IMR-90 (cell line): ENCODE results near the gene CDRT15. TPM values are rescaled to one million over a fixed set of nuclear protein-coding genes. Genes with fewer than 3 reads are reported as not detected.
"Not testable (repeated sequence)": the region's sequence is repeated elsewhere in the genome, so short reads cannot be mapped to it uniquely, and the experiment has no call there.

Experiments used
- ATAC-seq: fragments of 200-7000 bp; cut with Tn5 transposase; 2 replicates; pipeline ENCODE4 v1.9.1; 2020; ENCODE audit warnings: low read depth, mild to moderate bottlenecking, moderate library complexity
- Bru-seq: library from RNA; stranded (reverse); fragments of 400-500 nt; gene quantifications from one replicate; lab custom pipeline; 2021; lab: Mats Ljungman, UMichigan
- BruChase-seq, 2 experiments: library from RNA; stranded (reverse); fragments of 400-500 nt; gene quantifications; one replicate each; lab custom pipeline; 2021; lab: Mats Ljungman, UMichigan
- BruUV-seq: library from RNA; stranded (reverse); fragments of 400-500 nt; replicated peaks from 2 replicates; lab custom pipeline; 2021; lab: Mats Ljungman, UMichigan
- CTCF ChIA-PET: fragments of 300-600 bp; formaldehyde crosslinking; extraction: SDS; loops from one replicate; lab custom pipeline; 2021; ENCODE audit warnings: antibody characterized with exemption; lab: Yijun Ruan, JAX
- POLR2A ChIA-PET: fragments of 300-600 bp; sonication (Branson Sonifier 250); formaldehyde crosslinking; loops from one replicate; lab custom pipeline; 2022; ENCODE audit warnings: antibody characterized with exemption; ENCODE audit not compliant: unreplicated experiment; lab: Charles Lee
- DNase-seq: peaks from one replicate; pipeline ENCODE4 v3.0.0; 2013
- H2AFZ ChIP-seq: replicated peaks from 2 replicates; pipeline ENCODE3; 2013; ENCODE audit warnings: low read length, mild to moderate bottlenecking; ENCODE audit not compliant: poor library complexity
- H2AK5ac ChIP-seq: 2 replicates; pipeline ENCODE4 v1.6.1; 2013; ENCODE audit warnings: low read depth, low read length, inconsistent platforms
- H2AK9ac ChIP-seq: replicated peaks from 2 replicates; pipeline ENCODE3; 2013; ENCODE audit warnings: mild to moderate bottlenecking, low read depth, low read length, moderate library complexity; ENCODE audit not compliant: poor library complexity
- H2BK120ac ChIP-seq: 2 replicates; pipeline ENCODE4 v1.6.1; 2013; ENCODE audit warnings: low read depth, low read length, inconsistent platforms
- H2BK15ac ChIP-seq: 3 replicates; pipeline ENCODE4 v1.6.1; 2013; ENCODE audit warnings: low read depth, low read length, inconsistent platforms
- H2BK20ac ChIP-seq: 2 replicates; pipeline ENCODE4 v1.6.1; 2013; ENCODE audit warnings: low read depth, mild to moderate bottlenecking, inconsistent platforms, low read length, moderate library complexity
- H2BK5ac ChIP-seq: 2 replicates; pipeline ENCODE4 v1.6.1; 2013; ENCODE audit warnings: mild to moderate bottlenecking, low read depth, low read length, inconsistent platforms; ENCODE audit not compliant: poor library complexity, severe bottlenecking
- H3K14ac ChIP-seq: replicated peaks from 2 replicates; pipeline ENCODE4 v1.6.1; 2013; ENCODE audit warnings: low read depth, low read length, inconsistent platforms
- H3K18ac ChIP-seq: 2 replicates; pipeline ENCODE4 v1.6.1; 2013; ENCODE audit warnings: low read depth, low read length, control low read depth
- H3K23ac ChIP-seq: 2 replicates; pipeline ENCODE4 v1.6.1; 2013; ENCODE audit warnings: low read depth, low read length, inconsistent platforms
- H3K27ac ChIP-seq: 2 replicates; pipeline ENCODE4 v1.5.1; 2013; ENCODE audit warnings: mild to moderate bottlenecking, control low read depth, low read length; ENCODE audit not compliant: insufficient read depth
- H3K27me3 ChIP-seq: 2 replicates; pipeline ENCODE4 v1.6.1; 2013; ENCODE audit warnings: low read length; ENCODE audit not compliant: control insufficient read depth, insufficient read depth
- H3K36me3 ChIP-seq: 2 replicates; pipeline ENCODE4 v1.6.1; 2013; ENCODE audit warnings: low read length, mixed read lengths; ENCODE audit not compliant: control insufficient read depth, insufficient read depth
- H3K4ac ChIP-seq: 2 replicates; pipeline ENCODE4 v1.6.1; 2013; ENCODE audit warnings: low read depth, low read length, inconsistent platforms
- H3K4me1 ChIP-seq: 2 replicates; pipeline ENCODE4 v1.6.1; 2013; ENCODE audit warnings: low read length, mixed read lengths; ENCODE audit not compliant: control insufficient read depth, insufficient read depth
- H3K4me2 ChIP-seq: 2 replicates; pipeline ENCODE4 v1.6.1; 2013; ENCODE audit warnings: low read depth, mild to moderate bottlenecking, control low read depth, low read length, moderate library complexity
- H3K4me3 ChIP-seq: 2 replicates; pipeline ENCODE4 v1.5.1; 2013; ENCODE audit warnings: low read depth, mild to moderate bottlenecking, control low read depth, low read length, moderate library complexity; ENCODE audit not compliant: insufficient read depth
- H3K56ac ChIP-seq: 2 replicates; pipeline ENCODE4 v1.6.1; 2013; ENCODE audit warnings: low read length, inconsistent platforms; ENCODE audit not compliant: insufficient read depth; ENCODE audit errors: extremely low read depth
- H3K79me1 ChIP-seq, 2 experiments: 2 replicates each; pipeline ENCODE4 v1.6.1; 2013; ENCODE audit warnings: low read length in 2 of 2, inconsistent platforms in 1 of 2, low read depth in 1 of 2
- H3K9ac ChIP-seq: 2 replicates; pipeline ENCODE4 v1.6.1; 2013; ENCODE audit warnings: low read depth, low read length, control low read depth
- H3K9me1 ChIP-seq: 2 replicates; pipeline ENCODE4 v1.6.1; 2013; ENCODE audit warnings: low read length, inconsistent platforms; ENCODE audit not compliant: insufficient read depth
- H3K9me3 ChIP-seq: 2 replicates; pipeline ENCODE4 v1.6.1; 2013; ENCODE audit warnings: low read length; ENCODE audit not compliant: control insufficient read depth, insufficient read depth
- H4K20me1 ChIP-seq: 2 replicates; pipeline ENCODE4 v1.6.1; 2013; ENCODE audit warnings: low read length, inconsistent platforms; ENCODE audit not compliant: insufficient read depth
- H4K5ac ChIP-seq: 2 replicates; pipeline ENCODE4 v1.6.1; 2013; ENCODE audit warnings: mild to moderate bottlenecking, low read depth, low read length, control low read depth
- H4K8ac ChIP-seq, 2 experiments: 2 replicates each; pipeline ENCODE4 v1.6.1; 2013; ENCODE audit warnings: low read depth in 2 of 2, low read length in 2 of 2, control low read depth in 1 of 2, inconsistent platforms in 1 of 2
- H4K91ac ChIP-seq: 2 replicates; pipeline ENCODE4 v1.6.1; 2013; ENCODE audit warnings: low read depth, low read length, inconsistent platforms; ENCODE audit not compliant: insufficient read depth
- WGBS, 2 experiments: methylation state at CpG; one replicate each; pipeline versions ENCODE4 v1.1.5 to v1.1.7; 2013; ENCODE audit warnings: missing lambda C conversion rate in 2 of 2; ENCODE audit not compliant: insufficient read length in 1 of 2; ENCODE audit errors: extremely low coverage in 2 of 2; 5-methylcytosine and 5-hydroxymethylcytosine counted together
- dilution Hi-C: fragments of 300-500 bp; cut with HindIII; formaldehyde crosslinking; loops from one replicate; pipeline ENCODE4 v1.14.3; 2018; ENCODE audit warnings: low sequenced_read_pairs; ENCODE audit not compliant: unreplicated experiment
- in situ Hi-C: fragments of 300-500 bp; cut with MboI; formaldehyde crosslinking; loops from 3 replicates; pipeline ENCODE4 v1.14.3; 2019; ENCODE audit warnings: low sequenced_read_pairs, inconsistent platforms, mixed read lengths
- intact Hi-C: fragments of 100-400 bp; cut with micrococcal nuclease; formaldehyde crosslinking; loops from 2 replicates; pipeline ENCODE4 v1.10.0; 2022
- long read RNA-seq: library from polyadenylated mRNA; unstranded; transcript quantifications from one replicate; pipeline ENCODE4 v2.0.0, GENCODE V29; 2021; ENCODE audit not compliant: unreplicated experiment
- polyA plus RNA-seq, 3 experiments: library from polyadenylated mRNA; depleted of rRNA; stranded (reverse); fragments of >200 nt; gene quantifications; 2 replicates each; pipeline ENCODE4 v1.2.3, GENCODE V29; 2012; ENCODE audit warnings: low replicate concordance in 1 of 3
- total RNA-seq: library from RNA; depleted of rRNA; stranded (reverse); fragments of >200 nt; gene quantifications from 2 replicates; pipeline ENCODE4 v1.2.3, GENCODE V29; 2012; rRNA removed

CDRT15 gene
- total RNA-seq (not detected in 2 replicates), polyA plus RNA-seq (2012; rRNA removed) (not detected in 2 replicates), Bru-seq, nascent RNA (not detected), BruChase-seq, experiment 1, labeled RNA remaining after a 6-hour chase (not detected), BruChase-seq, experiment 2, labeled RNA remaining after a 2-hour chase (not detected)
- not detected in 2 replicates for polyA plus RNA-seq (2012; cell fraction: cytosol; rRNA removed)
- not detected in 2 replicates for polyA plus RNA-seq (2012; cell fraction: nucleus; rRNA removed; ENCODE audit: low replicate concordance)
- long read RNA-seq = 0 reads

DNA sequence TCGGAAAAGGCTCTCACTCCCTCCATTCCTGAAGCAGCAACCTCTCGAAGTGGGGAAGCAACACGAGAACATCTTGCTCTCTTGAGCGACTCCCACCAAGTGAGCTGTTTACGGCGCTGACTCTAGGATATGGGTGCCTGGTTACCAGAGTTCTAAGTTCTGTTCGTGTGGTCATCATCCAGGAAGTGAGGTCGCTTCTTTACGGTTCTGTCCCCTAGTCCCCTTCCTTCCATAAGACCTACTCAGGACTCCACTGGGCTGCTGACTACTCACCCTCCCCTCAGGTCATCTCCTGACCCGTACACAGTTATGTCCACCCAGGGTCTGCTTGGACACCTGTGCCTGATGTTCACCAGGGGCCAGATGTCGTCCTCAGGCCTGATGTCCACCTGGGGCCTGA lies at the start of gene CDRT15:
Gene CDRT15 (minus strand): TSS at position 101 of the 400 bp plus-strand sequence. CDS start 29 bp downstream, at position 72.
- ATAC-seq, H2BK15ac ChIP-seq, H3K14ac ChIP-seq, POLR2A ChIA-PET, H2BK5ac ChIP-seq, H3K27me3 ChIP-seq, BruUV-seq, H3K79me1 ChIP-seq, H3K9me3 ChIP-seq, H4K91ac ChIP-seq, H3K4me3 ChIP-seq, H3K36me3 ChIP-seq, H2BK120ac ChIP-seq, H2AFZ ChIP-seq, intact Hi-C loops, H3K23ac ChIP-seq, H4K5ac ChIP-seq, DNase-seq, H3K18ac ChIP-seq, H3K9ac ChIP-seq, H2AK5ac ChIP-seq, H2BK20ac ChIP-seq, H3K4me1 ChIP-seq, CTCF ChIA-PET, H3K56ac ChIP-seq, dilution Hi-C loops, H4K8ac ChIP-seq, H3K4me2 ChIP-seq, in situ Hi-C loops, H4K20me1 ChIP-seq, H3K9me1 ChIP-seq, H2AK9ac ChIP-seq, H3K27ac ChIP-seq, H3K4ac ChIP-seq: not testable (repeated sequence)
- WGBS, 2 experiments = no CpG with 5 or more reads among the region's 11 CpGs
